A549 (cell line): ENCODE results near the gene TOMM20.

Experiments used
- CHD2 ChIP-seq: fragments of 150-350 bp; IDR thresholded peaks from 2 replicates; pipeline ENCODE4 v1.6.1; 2014; ENCODE audit warnings: low read length; ENCODE audit not compliant: partially characterized antibody
- EP300 ChIP-seq, 2 experiments: fragments of >200 bp; sonication (Bioruptor Twin); formaldehyde crosslinking; IDR thresholded peaks; 2 replicates in 1 of 2; 3 replicates in 1 of 2; pipeline ENCODE4 v1.6.1; 2016 to 2017
- JUN ChIP-seq, 2 experiments: fragments of >200 bp; sonication (Bioruptor Twin); formaldehyde crosslinking; IDR thresholded peaks; 2 replicates in 1 of 2; 3 replicates in 1 of 2; pipeline ENCODE4 v1.6.1; 2016 to 2017
- POLR2A ChIP-seq: IDR thresholded peaks from 2 replicates; pipeline ENCODE4 v1.6.1; 2012; ENCODE audit warnings: mild to moderate bottlenecking, low read length
- RCOR1 ChIP-seq: fragments of 150-350 bp; IDR thresholded peaks from 2 replicates; pipeline ENCODE4 v1.6.1; 2014; ENCODE audit warnings: antibody characterized with exemption, low read length, low read depth
- RFX5 ChIP-seq: fragments of 450-650 bp; IDR thresholded peaks from 2 replicates; pipeline ENCODE4 v1.7.1; 2014; ENCODE audit warnings: antibody characterized with exemption, mild to moderate bottlenecking, moderate library complexity
- SMC3 ChIP-seq: fragments of >200 bp; sonication (Bioruptor Twin); formaldehyde crosslinking; IDR thresholded peaks from 3 replicates; pipeline ENCODE4 v1.6.1; 2018; ENCODE audit warnings: inconsistent platforms
- SREBF2 ChIP-seq: fragments of 450-650 bp; IDR thresholded peaks from 2 replicates; pipeline ENCODE4 v1.6.1; 2014; ENCODE audit warnings: mild to moderate bottlenecking, moderate library complexity
- TF ChIP-seq, protein P1 (sequence below): fragments of >200 bp; sonication (Bioruptor Twin); formaldehyde crosslinking; IDR thresholded peaks from 3 replicates; pipeline ENCODE4 v1.5.1; 2016
- TF ChIP-seq, protein P2 (sequence below): fragments of 450-650 bp; IDR thresholded peaks from 2 replicates; pipeline ENCODE4 v1.6.1; 2014; ENCODE audit warnings: antibody characterized with exemption
- TF ChIP-seq, protein P3 (sequence below): IDR thresholded peaks from 2 replicates; pipeline ENCODE4 v1.6.1; 2012
- TF ChIP-seq, protein P4 (sequence below): IDR thresholded peaks from 2 replicates; pipeline ENCODE4 v1.6.1; 2012

DNA sequence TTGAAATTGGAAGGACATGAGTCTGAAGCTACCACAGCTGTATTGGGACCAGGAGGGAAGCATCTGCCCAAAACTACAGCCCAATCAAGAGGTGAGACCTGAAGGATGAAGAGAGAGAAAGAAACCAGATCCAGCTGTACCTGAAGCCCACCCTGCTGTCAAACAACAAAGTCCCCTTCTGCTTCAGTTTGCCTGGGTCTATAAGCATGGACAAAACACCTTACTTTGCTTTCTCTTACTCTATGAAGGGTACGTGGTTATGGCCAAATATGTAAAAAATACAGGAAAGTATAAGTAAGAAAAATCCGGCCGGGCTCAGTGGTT lies 26.4 kb downstream of the TOMM20 start:
- TF ChIP-seq, protein P1, sequence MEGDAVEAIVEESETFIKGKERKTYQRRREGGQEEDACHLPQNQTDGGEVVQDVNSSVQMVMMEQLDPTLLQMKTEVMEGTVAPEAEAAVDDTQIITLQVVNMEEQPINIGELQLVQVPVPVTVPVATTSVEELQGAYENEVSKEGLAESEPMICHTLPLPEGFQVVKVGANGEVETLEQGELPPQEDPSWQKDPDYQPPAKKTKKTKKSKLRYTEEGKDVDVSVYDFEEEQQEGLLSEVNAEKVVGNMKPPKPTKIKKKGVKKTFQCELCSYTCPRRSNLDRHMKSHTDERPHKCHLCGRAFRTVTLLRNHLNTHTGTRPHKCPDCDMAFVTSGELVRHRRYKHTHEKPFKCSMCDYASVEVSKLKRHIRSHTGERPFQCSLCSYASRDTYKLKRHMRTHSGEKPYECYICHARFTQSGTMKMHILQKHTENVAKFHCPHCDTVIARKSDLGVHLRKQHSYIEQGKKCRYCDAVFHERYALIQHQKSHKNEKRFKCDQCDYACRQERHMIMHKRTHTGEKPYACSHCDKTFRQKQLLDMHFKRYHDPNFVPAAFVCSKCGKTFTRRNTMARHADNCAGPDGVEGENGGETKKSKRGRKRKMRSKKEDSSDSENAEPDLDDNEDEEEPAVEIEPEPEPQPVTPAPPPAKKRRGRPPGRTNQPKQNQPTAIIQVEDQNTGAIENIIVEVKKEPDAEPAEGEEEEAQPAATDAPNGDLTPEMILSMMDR, result no peak
- no peak for TF ChIP-seq POLR2A
- TF ChIP-seq EP300 (IDR thresholded peaks at IDR 0.05), result no peak
- TF ChIP-seq, protein P2, sequence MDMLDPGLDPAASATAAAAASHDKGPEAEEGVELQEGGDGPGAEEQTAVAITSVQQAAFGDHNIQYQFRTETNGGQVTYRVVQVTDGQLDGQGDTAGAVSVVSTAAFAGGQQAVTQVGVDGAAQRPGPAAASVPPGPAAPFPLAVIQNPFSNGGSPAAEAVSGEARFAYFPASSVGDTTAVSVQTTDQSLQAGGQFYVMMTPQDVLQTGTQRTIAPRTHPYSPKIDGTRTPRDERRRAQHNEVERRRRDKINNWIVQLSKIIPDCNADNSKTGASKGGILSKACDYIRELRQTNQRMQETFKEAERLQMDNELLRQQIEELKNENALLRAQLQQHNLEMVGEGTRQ, result no peak
- TF ChIP-seq CHD2, result no peak
- no peak for TF ChIP-seq RCOR1
- TF ChIP-seq JUN (IDR thresholded peaks at IDR 0.05), result no peak
- no peak for TF ChIP-seq RFX5
- TF ChIP-seq, protein P3, sequence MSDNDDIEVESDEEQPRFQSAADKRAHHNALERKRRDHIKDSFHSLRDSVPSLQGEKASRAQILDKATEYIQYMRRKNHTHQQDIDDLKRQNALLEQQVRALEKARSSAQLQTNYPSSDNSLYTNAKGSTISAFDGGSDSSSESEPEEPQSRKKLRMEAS, result no peak
- TF ChIP-seq SMC3, result no peak
- no peak for TF ChIP-seq SREBF2
- TF ChIP-seq, protein P4, sequence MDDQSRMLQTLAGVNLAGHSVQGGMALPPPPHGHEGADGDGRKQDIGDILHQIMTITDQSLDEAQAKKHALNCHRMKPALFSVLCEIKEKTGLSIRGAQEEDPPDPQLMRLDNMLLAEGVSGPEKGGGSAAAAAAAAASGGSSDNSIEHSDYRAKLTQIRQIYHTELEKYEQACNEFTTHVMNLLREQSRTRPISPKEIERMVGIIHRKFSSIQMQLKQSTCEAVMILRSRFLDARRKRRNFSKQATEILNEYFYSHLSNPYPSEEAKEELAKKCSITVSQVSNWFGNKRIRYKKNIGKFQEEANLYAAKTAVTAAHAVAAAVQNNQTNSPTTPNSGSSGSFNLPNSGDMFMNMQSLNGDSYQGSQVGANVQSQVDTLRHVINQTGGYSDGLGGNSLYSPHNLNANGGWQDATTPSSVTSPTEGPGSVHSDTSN, result no peak
